IMR-90 (cell line): ENCODE measurements around the gene SORD. TPM values are rescaled to one million over a fixed set of nuclear protein-coding genes. Genes with fewer than 3 reads are reported as not detected.

ENCODE experiments used
- ATAC-seq: fragments of 200-7000 bp; cut with Tn5 transposase; 2 replicates; pipeline ENCODE4 v1.9.1; 2020; ENCODE audit warnings: low read depth, mild to moderate bottlenecking, moderate library complexity
- BruUV-seq: library from RNA; stranded (reverse); fragments of 400-500 nt; replicated peaks from 2 replicates; lab custom pipeline; 2021; lab: Mats Ljungman, UMichigan
- CTCF ChIA-PET: fragments of 300-600 bp; formaldehyde crosslinking; extraction: SDS; loops from one replicate; lab custom pipeline; 2021; ENCODE audit warnings: antibody characterized with exemption; lab: Yijun Ruan, JAX
- POLR2A ChIA-PET: fragments of 300-600 bp; sonication (Branson Sonifier 250); formaldehyde crosslinking; loops from one replicate; lab custom pipeline; 2022; ENCODE audit warnings: antibody characterized with exemption; ENCODE audit not compliant: unreplicated experiment; lab: Charles Lee
- DNase-seq: peaks from one replicate; pipeline ENCODE4 v3.0.0; 2013
- H2AFZ ChIP-seq: replicated peaks from 2 replicates; pipeline ENCODE3; 2013; ENCODE audit warnings: low read length, mild to moderate bottlenecking; ENCODE audit not compliant: poor library complexity
- H2AK5ac ChIP-seq: 2 replicates; pipeline ENCODE4 v1.6.1; 2013; ENCODE audit warnings: low read depth, low read length, inconsistent platforms
- H2AK9ac ChIP-seq: replicated peaks from 2 replicates; pipeline ENCODE3; 2013; ENCODE audit warnings: mild to moderate bottlenecking, low read depth, low read length, moderate library complexity; ENCODE audit not compliant: poor library complexity
- H2BK120ac ChIP-seq: 2 replicates; pipeline ENCODE4 v1.6.1; 2013; ENCODE audit warnings: low read depth, low read length, inconsistent platforms
- H2BK15ac ChIP-seq: 3 replicates; pipeline ENCODE4 v1.6.1; 2013; ENCODE audit warnings: low read depth, low read length, inconsistent platforms
- H2BK20ac ChIP-seq: 2 replicates; pipeline ENCODE4 v1.6.1; 2013; ENCODE audit warnings: low read depth, mild to moderate bottlenecking, inconsistent platforms, low read length, moderate library complexity
- H2BK5ac ChIP-seq: 2 replicates; pipeline ENCODE4 v1.6.1; 2013; ENCODE audit warnings: mild to moderate bottlenecking, low read depth, low read length, inconsistent platforms; ENCODE audit not compliant: poor library complexity, severe bottlenecking
- H3K14ac ChIP-seq: replicated peaks from 2 replicates; pipeline ENCODE4 v1.6.1; 2013; ENCODE audit warnings: low read depth, low read length, inconsistent platforms
- H3K18ac ChIP-seq: 2 replicates; pipeline ENCODE4 v1.6.1; 2013; ENCODE audit warnings: low read depth, low read length, control low read depth
- H3K23ac ChIP-seq: 2 replicates; pipeline ENCODE4 v1.6.1; 2013; ENCODE audit warnings: low read depth, low read length, inconsistent platforms
- H3K27ac ChIP-seq: 2 replicates; pipeline ENCODE4 v1.5.1; 2013; ENCODE audit warnings: mild to moderate bottlenecking, control low read depth, low read length; ENCODE audit not compliant: insufficient read depth
- H3K27me3 ChIP-seq: 2 replicates; pipeline ENCODE4 v1.6.1; 2013; ENCODE audit warnings: low read length; ENCODE audit not compliant: control insufficient read depth, insufficient read depth
- H3K36me3 ChIP-seq: 2 replicates; pipeline ENCODE4 v1.6.1; 2013; ENCODE audit warnings: low read length, mixed read lengths; ENCODE audit not compliant: control insufficient read depth, insufficient read depth
- H3K4ac ChIP-seq: 2 replicates; pipeline ENCODE4 v1.6.1; 2013; ENCODE audit warnings: low read depth, low read length, inconsistent platforms
- H3K4me1 ChIP-seq: 2 replicates; pipeline ENCODE4 v1.6.1; 2013; ENCODE audit warnings: low read length, mixed read lengths; ENCODE audit not compliant: control insufficient read depth, insufficient read depth
- H3K4me2 ChIP-seq: 2 replicates; pipeline ENCODE4 v1.6.1; 2013; ENCODE audit warnings: low read depth, mild to moderate bottlenecking, control low read depth, low read length, moderate library complexity
- H3K4me3 ChIP-seq: 2 replicates; pipeline ENCODE4 v1.5.1; 2013; ENCODE audit warnings: low read depth, mild to moderate bottlenecking, control low read depth, low read length, moderate library complexity; ENCODE audit not compliant: insufficient read depth
- H3K56ac ChIP-seq: 2 replicates; pipeline ENCODE4 v1.6.1; 2013; ENCODE audit warnings: low read length, inconsistent platforms; ENCODE audit not compliant: insufficient read depth; ENCODE audit errors: extremely low read depth
- H3K79me1 ChIP-seq, 2 experiments: 2 replicates each; pipeline ENCODE4 v1.6.1; 2013; ENCODE audit warnings: low read length in 2 of 2, inconsistent platforms in 1 of 2, low read depth in 1 of 2
- H3K9ac ChIP-seq: 2 replicates; pipeline ENCODE4 v1.6.1; 2013; ENCODE audit warnings: low read depth, low read length, control low read depth
- H3K9me1 ChIP-seq: 2 replicates; pipeline ENCODE4 v1.6.1; 2013; ENCODE audit warnings: low read length, inconsistent platforms; ENCODE audit not compliant: insufficient read depth
- H3K9me3 ChIP-seq: 2 replicates; pipeline ENCODE4 v1.6.1; 2013; ENCODE audit warnings: low read length; ENCODE audit not compliant: control insufficient read depth, insufficient read depth
- H4K20me1 ChIP-seq: 2 replicates; pipeline ENCODE4 v1.6.1; 2013; ENCODE audit warnings: low read length, inconsistent platforms; ENCODE audit not compliant: insufficient read depth
- H4K5ac ChIP-seq: 2 replicates; pipeline ENCODE4 v1.6.1; 2013; ENCODE audit warnings: mild to moderate bottlenecking, low read depth, low read length, control low read depth
- H4K8ac ChIP-seq, 2 experiments: 2 replicates each; pipeline ENCODE4 v1.6.1; 2013; ENCODE audit warnings: low read depth in 2 of 2, low read length in 2 of 2, control low read depth in 1 of 2, inconsistent platforms in 1 of 2
- H4K91ac ChIP-seq: 2 replicates; pipeline ENCODE4 v1.6.1; 2013; ENCODE audit warnings: low read depth, low read length, inconsistent platforms; ENCODE audit not compliant: insufficient read depth
- BHLHE40 ChIP-seq: fragments of 150-350 bp; IDR thresholded peaks from 2 replicates; pipeline ENCODE4 v1.6.1; 2016; ENCODE audit warnings: mild to moderate bottlenecking, low read depth, low read length
- CEBPB ChIP-seq: IDR thresholded peaks from 2 replicates; pipeline ENCODE4 v1.6.1; 2012; ENCODE audit warnings: low read depth, low read length, improper control_type of control experiment
- CHD1 ChIP-seq: IDR thresholded peaks from 2 replicates; pipeline ENCODE4 v1.6.1; 2012; ENCODE audit warnings: low read depth, low read length, improper control_type of control experiment
- FOS ChIP-seq: fragments of 150-350 bp; IDR thresholded peaks from 2 replicates; pipeline ENCODE4 v1.6.1; 2016; ENCODE audit warnings: low read depth, low read length
- MAFK ChIP-seq: IDR thresholded peaks from 2 replicates; pipeline ENCODE4 v1.6.1; 2012; ENCODE audit warnings: low read depth, low read length, improper control_type of control experiment
- MAZ ChIP-seq: IDR thresholded peaks from 2 replicates; pipeline ENCODE4 v1.6.1; 2012; ENCODE audit warnings: low read depth, mild to moderate bottlenecking, low read length, improper control_type of control experiment, moderate library complexity, borderline replicate concordance
- MXI1 ChIP-seq: IDR thresholded peaks from 2 replicates; pipeline ENCODE4 v1.6.1; 2012; ENCODE audit warnings: low read depth, mild to moderate bottlenecking, low read length, moderate library complexity, borderline replicate concordance
- NFE2L2 ChIP-seq: fragments of 150-350 bp; IDR thresholded peaks from 2 replicates; pipeline ENCODE4 v1.6.1; 2016; ENCODE audit warnings: low read depth, mild to moderate bottlenecking, low read length
- RAD21 ChIP-seq: IDR thresholded peaks from 2 replicates; pipeline ENCODE4 v1.6.1; 2012; ENCODE audit warnings: low read length, improper control_type of control experiment
- RCOR1 ChIP-seq: IDR thresholded peaks from 2 replicates; pipeline ENCODE4 v1.6.1; 2012; ENCODE audit warnings: mild to moderate bottlenecking, low read length, improper control_type of control experiment; ENCODE audit not compliant: insufficient replicate concordance
- RFX5 ChIP-seq: IDR thresholded peaks from 2 replicates; pipeline ENCODE4 v1.8.0; 2012; ENCODE audit warnings: low read depth, mild to moderate bottlenecking, low read length, moderate library complexity
- SMC3 ChIP-seq: fragments of 150-350 bp; IDR thresholded peaks from 2 replicates; pipeline ENCODE4 v1.6.1; 2016; ENCODE audit warnings: low read depth, mild to moderate bottlenecking, antibody characterized with exemption, low read length, moderate library complexity
- WGBS, 2 experiments: methylation state at CpG; one replicate each; pipeline versions ENCODE4 v1.1.5 to v1.1.7; 2013; ENCODE audit warnings: missing lambda C conversion rate in 2 of 2; ENCODE audit not compliant: insufficient read length in 1 of 2; ENCODE audit errors: extremely low coverage in 2 of 2; 5-methylcytosine and 5-hydroxymethylcytosine counted together
- dilution Hi-C: fragments of 300-500 bp; cut with HindIII; formaldehyde crosslinking; loops from one replicate; pipeline ENCODE4 v1.14.3; 2018; ENCODE audit warnings: low sequenced_read_pairs; ENCODE audit not compliant: unreplicated experiment
- in situ Hi-C: fragments of 300-500 bp; cut with MboI; formaldehyde crosslinking; loops from 3 replicates; pipeline ENCODE4 v1.14.3; 2019; ENCODE audit warnings: low sequenced_read_pairs, inconsistent platforms, mixed read lengths
- intact Hi-C: fragments of 100-400 bp; cut with micrococcal nuclease; formaldehyde crosslinking; loops from 2 replicates; pipeline ENCODE4 v1.10.0; 2022
- polyA plus RNA-seq, 3 experiments: library from polyadenylated mRNA; depleted of rRNA; stranded (reverse); fragments of >200 nt; gene quantifications; 2 replicates each; pipeline ENCODE4 v1.2.3, GENCODE V29; 2012; ENCODE audit warnings: low replicate concordance in 1 of 3
- total RNA-seq: library from RNA; depleted of rRNA; stranded (reverse); fragments of >200 nt; gene quantifications from 2 replicates; pipeline ENCODE4 v1.2.3, GENCODE V29; 2012
- TF ChIP-seq, protein P1 (sequence below): fragments of 150-350 bp; IDR thresholded peaks from 2 replicates; pipeline ENCODE4 v1.6.1; 2017; ENCODE audit warnings: mild to moderate bottlenecking, antibody characterized with exemption, low read length, low read depth
- TF ChIP-seq, protein P2 (sequence below): fragments of 150-350 bp; IDR thresholded peaks from 2 replicates; pipeline ENCODE4 v1.6.1; 2016; ENCODE audit warnings: low read depth, mild to moderate bottlenecking, low read length, moderate library complexity, borderline replicate concordance

SORD gene
- total and polyA plus RNA-seq, 2 of the 4 experiments (the other 2 are of a cell fraction), result 27.6 to 34.2 TPM

DNA sequence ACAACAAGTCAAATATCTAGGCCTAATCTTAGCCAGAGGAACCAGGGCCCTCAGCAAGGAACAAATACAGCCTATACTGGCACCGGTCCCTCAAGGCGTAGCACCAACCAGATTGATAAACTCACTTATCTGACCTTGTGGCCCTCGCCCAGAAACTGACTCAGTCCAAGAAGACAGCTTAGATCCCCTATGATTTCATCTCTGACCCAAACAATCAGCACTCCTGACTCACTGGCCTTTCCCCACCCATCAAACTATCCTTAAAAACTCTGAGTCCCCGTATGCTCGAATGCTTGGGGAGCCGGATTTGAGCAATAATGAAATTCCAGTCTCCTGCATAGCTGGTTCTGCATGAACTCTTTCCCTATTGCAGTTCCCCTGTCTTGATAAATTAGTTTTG, 1.6 kb upstream of the SORD start:
- no peak overlapping the region for H3K18ac ChIP-seq
- H3K4me2 ChIP-seq, result no peak overlapping the region
- H2BK5ac ChIP-seq, result no peak overlapping the region
- H3K36me3 ChIP-seq, result no peaks in the 10 kb centered on the region
- 83% methylated on average over 5 of the region's 6 CpGs; no CpG with 5 or more reads in 1 of the 2 experiments for WGBS, 2 experiments
- peaks cover 4% of the 10 kb centered on the region; the same call in 1 of the 2 replicates for H3K4me1 ChIP-seq
- dilution Hi-C loops, result no loop called here
- ChIA-PET POLR2A (no interaction called here), CTCF (no interaction called here)
- peak; percentile 32 for DNase-seq
- no peak overlapping the region for H2AFZ ChIP-seq
- TF ChIP-seq SMC3, result no peak
- TF ChIP-seq, protein P1, sequence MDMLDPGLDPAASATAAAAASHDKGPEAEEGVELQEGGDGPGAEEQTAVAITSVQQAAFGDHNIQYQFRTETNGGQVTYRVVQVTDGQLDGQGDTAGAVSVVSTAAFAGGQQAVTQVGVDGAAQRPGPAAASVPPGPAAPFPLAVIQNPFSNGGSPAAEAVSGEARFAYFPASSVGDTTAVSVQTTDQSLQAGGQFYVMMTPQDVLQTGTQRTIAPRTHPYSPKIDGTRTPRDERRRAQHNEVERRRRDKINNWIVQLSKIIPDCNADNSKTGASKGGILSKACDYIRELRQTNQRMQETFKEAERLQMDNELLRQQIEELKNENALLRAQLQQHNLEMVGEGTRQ, result no peak
- TF ChIP-seq, protein P2, sequence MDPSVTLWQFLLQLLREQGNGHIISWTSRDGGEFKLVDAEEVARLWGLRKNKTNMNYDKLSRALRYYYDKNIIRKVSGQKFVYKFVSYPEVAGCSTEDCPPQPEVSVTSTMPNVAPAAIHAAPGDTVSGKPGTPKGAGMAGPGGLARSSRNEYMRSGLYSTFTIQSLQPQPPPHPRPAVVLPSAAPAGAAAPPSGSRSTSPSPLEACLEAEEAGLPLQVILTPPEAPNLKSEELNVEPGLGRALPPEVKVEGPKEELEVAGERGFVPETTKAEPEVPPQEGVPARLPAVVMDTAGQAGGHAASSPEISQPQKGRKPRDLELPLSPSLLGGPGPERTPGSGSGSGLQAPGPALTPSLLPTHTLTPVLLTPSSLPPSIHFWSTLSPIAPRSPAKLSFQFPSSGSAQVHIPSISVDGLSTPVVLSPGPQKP, result no peak
- TF ChIP-seq NFE2L2, result no peak
- TF ChIP-seq FOS, result no peak
- no peak for TF ChIP-seq BHLHE40
- no peak for TF ChIP-seq RAD21
- TF ChIP-seq CHD1, result no peak
- TF ChIP-seq CEBPB, result no peak
- no peak for TF ChIP-seq MAZ
- TF ChIP-seq RFX5, result no peak
- no peak for TF ChIP-seq RCOR1
- TF ChIP-seq MAFK, result no peak
- no peak for TF ChIP-seq MXI1
- H3K27ac ChIP-seq, result no peak overlapping the region
- no peak overlapping the region for H3K4ac ChIP-seq
- H2AK5ac ChIP-seq, result no peak overlapping the region
- H3K9ac ChIP-seq, result no peak overlapping the region
- no peaks in the 10 kb centered on the region; the same call in 1 of the 2 replicates for H3K27me3 ChIP-seq
- ATAC-seq, result no peak
- no peak overlapping the region for H4K5ac ChIP-seq
- no peak overlapping the region for H4K91ac ChIP-seq
- no peak overlapping the region for H2BK120ac ChIP-seq
- H3K23ac ChIP-seq, result no peak overlapping the region
- BruUV-seq, result no TSS peak
- H4K20me1 ChIP-seq, result no peaks in the 10 kb centered on the region
- no peak overlapping the region for H2BK20ac ChIP-seq
- H3K4me3 ChIP-seq, result no peak overlapping the region
- H3K9me3 ChIP-seq, result no peaks in the 10 kb centered on the region
- H3K79me1 ChIP-seq, result peaks cover 3 to 13% of the 10 kb centered on the region in 2 experiments; a peak in 2 of 4 replicates
- H3K56ac ChIP-seq, result no peak overlapping the region
- H4K8ac ChIP-seq, result no peak overlapping the region
- H3K14ac ChIP-seq, result no peak overlapping the region
- peaks cover 9% of the 10 kb centered on the region for H3K9me1 ChIP-seq
- no peak overlapping the region for H2BK15ac ChIP-seq
- in situ Hi-C loops, result no loop called here
- no peak overlapping the region for H2AK9ac ChIP-seq
- intact Hi-C loops, result loop anchor here (5.0 kb wide), 1 partner anchor 71 kb away; no protein-coding TSS in a partner anchor
